Stimulated activated CD4-positive, alpha-beta T cell treated with anti-CD3 and anti-CD28 coated beads, Interleukin-15, amount 100 ng/mL, for 48 hours (primary cell): ENCODE data around the gene OR4C13.
A peak's percentile ranks its signal among the peaks of the same experiment; 100 is the strongest.
"Not testable (repeated sequence)": the region's sequence is repeated elsewhere in the genome, so short reads cannot be mapped to it uniquely, and the experiment has no call there.

Experiments used
- DNase-seq, 2 donors: peaks; one replicate each; pipeline ENCODE4 v3.0.0-alpha.2; 2020; ENCODE audit warnings: low read depth in 2 of 2

The OR4C13 gene

DNA sequence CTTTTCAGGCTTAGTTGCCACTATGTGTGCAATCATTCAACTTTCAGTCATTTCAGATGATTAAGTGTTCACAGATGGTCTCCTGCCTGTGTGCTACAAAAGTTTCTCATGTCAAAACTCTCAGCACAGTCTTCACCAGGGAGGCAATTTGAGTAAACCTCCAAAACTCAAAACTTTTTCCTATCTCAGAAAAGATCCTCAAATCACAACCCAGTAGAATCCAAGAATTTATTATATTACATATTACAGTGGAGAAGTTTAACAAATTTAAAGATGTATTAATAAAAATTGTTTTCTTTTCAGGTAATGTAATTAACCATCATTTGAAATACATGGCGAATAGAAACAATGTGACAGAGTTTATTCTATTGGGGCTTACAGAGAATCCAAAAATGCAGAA lies at the start of gene OR4C13:
TSS of gene OR4C13 (plus strand) at position 301 of the 400 bp plus-strand sequence. CDS start at position 333, 32 bp downstream.
- no peak for DNase-seq

GRCh38 chr11:49911516-49911915 lies 40.7 kb upstream of the OR4C13 start:
- DNase-seq: not testable (repeated sequence)

DNA sequence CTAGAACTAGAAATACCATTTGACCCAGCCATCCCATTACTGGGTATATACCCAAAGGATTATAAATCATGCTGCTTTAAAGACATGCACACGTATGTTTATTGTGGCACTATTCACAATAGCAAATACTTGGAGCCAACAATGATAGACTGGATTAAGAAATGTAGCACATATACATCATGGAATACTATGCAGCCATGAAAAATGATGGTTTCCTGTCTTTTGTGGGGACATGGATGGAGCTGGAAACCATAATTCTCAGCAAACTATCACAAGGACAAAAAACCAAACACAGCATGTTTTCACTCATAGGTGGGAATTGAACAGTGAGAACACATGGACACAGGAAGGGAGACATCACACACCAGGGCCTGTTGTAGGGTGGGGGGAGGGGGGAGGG lies 3.5 kb upstream of the OR4C13 start:
- DNase-seq: not testable (repeated sequence)

- DNase-seq: not testable (repeated sequence)
Measured at GRCh38 chr11:49973439-49973838, 21.2 kb downstream of the OR4C13 start.

DNA sequence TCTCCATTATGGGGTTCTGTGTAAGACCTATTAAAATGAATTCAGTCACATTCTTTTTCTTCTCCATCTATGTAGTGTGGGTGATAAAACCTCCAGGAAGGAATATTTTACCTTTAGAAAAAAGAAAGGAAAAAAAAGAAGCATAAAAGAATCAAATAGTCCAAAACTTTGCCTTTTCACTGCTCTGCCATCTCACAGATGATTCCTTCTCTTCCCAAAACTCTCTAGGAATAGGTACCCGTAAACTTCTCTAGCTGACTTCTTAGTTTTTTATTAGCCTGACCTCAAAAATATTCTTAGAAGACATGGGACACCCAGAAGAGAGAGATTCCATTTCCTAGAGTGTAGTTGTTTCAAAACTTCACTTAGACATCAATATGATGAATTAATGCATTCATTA lies 30.2 kb downstream of the OR4C13 start, which contains the start of gene OR4C12:
TSS of gene OR4C12 (minus strand) at position 101 of the 400 bp plus-strand sequence. CDS start at position 67, 34 bp downstream.
- DNase-seq: not testable (repeated sequence)

- peak; percentile 0 to 14 for DNase-seq
Measured at GRCh38 chr11:49995565-49995964, 43.4 kb downstream of the OR4C13 start.
